ENCODE results near the gene JAM3. TPM values are rescaled to one million over a fixed set of nuclear protein-coding genes. Genes with fewer than 3 reads are reported as not detected.

JAM3 gene
- total RNA-seq, 2 experiments from 2014 or later = 24.9 to 26.8 TPM

DNA sequence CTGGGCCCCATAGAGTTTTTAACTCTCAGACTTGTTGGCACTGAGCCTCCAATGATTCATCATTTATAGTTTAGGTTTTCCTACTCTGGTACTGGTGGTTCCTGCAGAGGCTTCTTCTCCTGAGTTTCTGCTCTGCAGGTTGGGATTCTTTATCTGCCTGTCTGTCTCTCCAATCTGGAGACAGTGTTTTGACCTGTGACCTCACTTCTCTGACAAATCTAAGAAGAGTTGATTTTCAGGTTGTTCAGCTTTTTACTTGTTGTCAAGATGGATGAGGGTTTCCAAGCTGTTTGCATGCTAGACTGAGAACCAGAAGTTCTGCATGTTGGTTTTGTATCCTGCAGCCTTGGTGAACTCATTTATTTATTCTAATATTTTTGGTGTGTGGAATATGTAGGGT lies 63.9 kb downstream of the JAM3 start:
- H3K4me1 Mint-ChIP-seq (ENCODE audit: low read depth) = no peaks in the 10 kb centered on the region
- H3K27me3 Mint-ChIP-seq = no peaks in the 10 kb centered on the region
- no peak for DNase-seq
- intact Hi-C loops (cut with micrococcal nuclease) = no loop called here
- H3K4me3 Mint-ChIP-seq = no peak overlapping the region
- H3K27ac Mint-ChIP-seq = no peak overlapping the region
- TF ChIP-seq, protein P1, sequence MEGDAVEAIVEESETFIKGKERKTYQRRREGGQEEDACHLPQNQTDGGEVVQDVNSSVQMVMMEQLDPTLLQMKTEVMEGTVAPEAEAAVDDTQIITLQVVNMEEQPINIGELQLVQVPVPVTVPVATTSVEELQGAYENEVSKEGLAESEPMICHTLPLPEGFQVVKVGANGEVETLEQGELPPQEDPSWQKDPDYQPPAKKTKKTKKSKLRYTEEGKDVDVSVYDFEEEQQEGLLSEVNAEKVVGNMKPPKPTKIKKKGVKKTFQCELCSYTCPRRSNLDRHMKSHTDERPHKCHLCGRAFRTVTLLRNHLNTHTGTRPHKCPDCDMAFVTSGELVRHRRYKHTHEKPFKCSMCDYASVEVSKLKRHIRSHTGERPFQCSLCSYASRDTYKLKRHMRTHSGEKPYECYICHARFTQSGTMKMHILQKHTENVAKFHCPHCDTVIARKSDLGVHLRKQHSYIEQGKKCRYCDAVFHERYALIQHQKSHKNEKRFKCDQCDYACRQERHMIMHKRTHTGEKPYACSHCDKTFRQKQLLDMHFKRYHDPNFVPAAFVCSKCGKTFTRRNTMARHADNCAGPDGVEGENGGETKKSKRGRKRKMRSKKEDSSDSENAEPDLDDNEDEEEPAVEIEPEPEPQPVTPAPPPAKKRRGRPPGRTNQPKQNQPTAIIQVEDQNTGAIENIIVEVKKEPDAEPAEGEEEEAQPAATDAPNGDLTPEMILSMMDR (IDR thresholded peaks at IDR 0.05) = no peak
- ChIA-PET POLR2A (no interaction called here), CTCF (no interaction called here)
- H3K36me3 Mint-ChIP-seq (ENCODE audit: low read depth) = peaks cover 21% of the 10 kb centered on the region
- H3K9me3 Mint-ChIP-seq = peaks cover 18% of the 10 kb centered on the region
- ATAC-seq = no peak

DNA sequence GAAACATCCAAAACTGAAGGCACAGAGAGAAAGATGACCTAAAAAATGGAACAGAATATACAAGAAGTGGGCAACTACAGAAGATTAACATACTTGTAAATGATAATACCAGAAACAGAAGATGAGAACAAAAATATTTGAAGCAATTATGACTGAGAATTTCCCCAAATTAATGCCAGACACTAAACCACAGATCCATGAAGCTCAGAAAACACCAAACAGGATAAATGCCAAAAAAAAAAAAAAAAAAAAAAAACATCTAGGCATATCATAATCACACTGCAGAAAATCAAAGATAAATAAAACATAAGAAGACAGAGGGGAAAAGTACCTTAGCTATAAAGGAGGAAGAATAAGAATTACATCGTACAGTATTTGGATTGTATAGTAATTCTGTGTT lies 65.3 kb downstream of the JAM3 start:
- Mint-ChIP-seq H3K9me3 (peaks cover 18% of the 10 kb centered on the region), H3K4me3 (no peak overlapping the region), H3K27me3 (no peaks in the 10 kb centered on the region), H3K4me1 (ENCODE audit: low read depth) (peaks cover 2% of the 10 kb centered on the region), H3K36me3 (ENCODE audit: low read depth) (peaks cover 21% of the 10 kb centered on the region), H3K27ac (no peak overlapping the region)
- POLR2A ChIA-PET = no interaction called here
- ATAC-seq = no peak
- no peak for DNase-seq
- CTCF ChIA-PET = interaction anchor here (0.6 to 1.4 kb wide), 2 partner anchors 84 to 303 kb away, joined by 3 to 6 read pairs; no protein-coding TSS in a partner anchor
- TF ChIP-seq, protein P1 (IDR thresholded peaks at IDR 0.05) = no peak
- intact Hi-C loops (cut with micrococcal nuclease) = no loop called here

DNA sequence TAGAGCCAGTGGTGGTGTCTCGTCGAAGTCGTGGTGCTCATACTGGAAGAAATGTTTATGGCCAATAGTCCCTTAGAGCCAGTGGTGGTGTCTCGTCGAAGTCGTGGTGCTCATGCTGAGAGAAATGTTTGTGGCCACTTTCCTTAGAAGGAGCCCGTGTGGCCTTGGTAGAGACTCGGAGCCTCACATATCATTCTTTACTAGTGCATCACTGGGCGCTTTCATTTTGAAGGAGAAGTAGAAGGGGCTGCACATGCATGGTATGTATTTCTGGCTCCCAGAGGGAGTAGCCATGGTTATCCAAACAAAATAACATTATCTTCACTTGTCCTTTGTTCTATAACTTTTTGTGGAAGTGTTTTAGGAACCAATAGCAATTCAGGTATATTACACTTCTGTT lies 69.5 kb downstream of the JAM3 start:
- POLR2A ChIA-PET = no interaction called here
- ATAC-seq (no peak), DNase-seq (no peak)
- Mint-ChIP-seq H3K4me1 (ENCODE audit: low read depth) (peaks cover 8% of the 10 kb centered on the region), H3K9me3 (no peaks in the 10 kb centered on the region), H3K36me3 (ENCODE audit: low read depth) (peaks cover 3% of the 10 kb centered on the region), H3K27ac (no peak overlapping the region), H3K27me3 (no peaks in the 10 kb centered on the region), H3K4me3 (no peak overlapping the region)
- TF ChIP-seq, protein P1 (IDR thresholded peaks at IDR 0.05) = no peak
- CTCF ChIA-PET = interaction anchor here (1.0 to 3.1 kb wide), 8 partner anchors 9 to 211 kb away, joined by 3 to 36 read pairs (median 4); no protein-coding TSS in a partner anchor
- intact Hi-C loops (cut with micrococcal nuclease) = loop anchor here (2.0 kb wide), 1 partner anchor 88 kb away; no protein-coding TSS in a partner anchor

DNA sequence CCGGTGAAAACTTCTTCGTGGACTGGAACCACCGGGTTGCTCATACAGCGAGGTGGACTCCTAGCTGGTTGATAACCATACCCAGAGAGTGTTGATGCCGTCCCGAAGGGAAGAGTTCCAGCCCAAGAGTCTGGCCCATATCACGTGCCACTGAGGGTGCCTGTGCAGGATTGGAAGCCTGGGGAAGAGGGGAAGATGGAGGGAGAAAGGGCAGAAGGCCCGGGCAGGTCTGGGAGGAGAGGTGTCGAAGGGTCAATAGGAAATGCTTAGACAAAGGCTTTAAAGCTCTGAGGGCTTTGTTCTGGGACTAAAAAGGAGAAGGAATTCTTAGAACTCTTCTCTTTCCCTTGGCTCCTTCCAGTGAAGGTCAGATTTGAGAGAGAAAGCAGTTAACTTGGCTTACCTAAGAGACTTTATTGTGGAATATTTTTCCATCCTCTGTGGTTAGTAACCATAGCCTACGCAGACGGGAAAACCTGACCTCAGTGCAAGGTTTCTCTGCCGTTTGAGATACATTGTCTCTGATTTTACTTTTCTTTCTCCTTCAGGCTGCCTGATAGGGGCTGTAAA lies 70.5 kb downstream of the JAM3 start:
- Mint-ChIP-seq H3K4me1 (ENCODE audit: low read depth) (peaks cover 18% of the 10 kb centered on the region), H3K9me3 (no peaks in the 10 kb centered on the region), H3K4me3 (no peak overlapping the region), H3K27ac (no peak overlapping the region), H3K27me3 (no peaks in the 10 kb centered on the region), H3K36me3 (ENCODE audit: low read depth) (peaks cover 7% of the 10 kb centered on the region)
- DNase-seq (no peak), ATAC-seq (no peak)
- POLR2A ChIA-PET = no interaction called here
- TF ChIP-seq, protein P1 (IDR thresholded peaks at IDR 0.05) = no peak
- intact Hi-C loops (cut with micrococcal nuclease) = loop anchor here (2.0 kb wide), 1 partner anchor 89 kb away; no protein-coding TSS in a partner anchor
- CTCF ChIA-PET = interaction anchor here (0.9 to 3.1 kb wide), 12 partner anchors 10 to 212 kb away, joined by 3 to 36 read pairs (median 3); partner anchors contain the start of gene JAM3

DNA sequence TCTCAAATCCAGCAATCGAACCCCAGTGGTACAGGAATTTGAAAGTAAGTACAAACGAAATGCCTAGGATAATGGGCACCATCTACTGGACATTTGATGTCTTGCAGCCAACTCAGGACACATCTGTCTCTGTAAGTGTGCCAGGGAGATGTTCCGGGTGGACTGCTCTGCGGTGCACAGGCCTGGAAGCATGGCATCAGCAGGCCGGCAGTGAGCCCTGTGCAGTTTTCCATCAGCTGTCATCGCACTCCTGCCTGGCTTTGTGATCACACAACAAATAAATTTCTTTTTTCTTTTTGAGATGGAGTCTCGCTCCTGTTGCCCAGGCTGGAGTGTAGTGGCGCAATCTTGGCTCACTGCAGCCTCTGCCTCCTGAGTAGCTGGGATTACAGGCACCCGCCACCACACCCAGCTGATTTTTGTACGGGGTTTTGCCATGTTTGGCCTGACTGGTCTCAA lies 71.0 kb downstream of the JAM3 start:
- intact Hi-C loops (cut with micrococcal nuclease) = loop anchor here (2.0 to 5.0 kb wide), 2 partner anchors 89 to 193 kb away; no protein-coding TSS in a partner anchor
- H3K9me3 Mint-ChIP-seq = no peaks in the 10 kb centered on the region
- H3K27me3 Mint-ChIP-seq = no peaks in the 10 kb centered on the region
- DNase-seq (peak; percentile 73), ATAC-seq (peak; percentile 93)
- peaks cover 9% of the 10 kb centered on the region for H3K36me3 Mint-ChIP-seq (ENCODE audit: low read depth)
- H3K27ac Mint-ChIP-seq = no peak overlapping the region
- H3K4me3 Mint-ChIP-seq = no peak overlapping the region
- peaks cover 18% of the 10 kb centered on the region for H3K4me1 Mint-ChIP-seq (ENCODE audit: low read depth)
- ChIA-PET POLR2A (no interaction called here), CTCF (interaction anchor here (0.6 to 3.1 kb wide), 12 partner anchors 26 to 124 kb away, joined by 3 to 36 read pairs (median 3); partner anchors contain the start of gene JAM3)
- TF ChIP-seq, protein P1 (IDR thresholded peaks at IDR 0.05) = peak; percentile 80
